SK-N-SH treated with all-trans-retinoic acid at 6 μM for 48 hours (cell line): ENCODE measurements around the gene ZC3H8.

Source experiments
- ATAC-seq: fragments of 200-7000 bp; cut with Tn5 transposase; 3 replicates; pipeline ENCODE4 v1.9.1; 2020; ENCODE audit warnings: mild to moderate bottlenecking, moderate library complexity
- ARNTL ChIP-seq: fragments of 450-650 bp; formaldehyde crosslinking; IDR thresholded peaks from 2 replicates; pipeline ENCODE4 v1.5.0; 2020; ENCODE audit warnings: low read depth, mild to moderate bottlenecking, moderate library complexity, borderline replicate concordance
- BACH2 ChIP-seq: fragments of 250-450 bp; sonication (Bioruptor Pico); IDR thresholded peaks from 2 replicates; pipeline ENCODE4 v1.9.0; 2021; ENCODE audit warnings: mild to moderate bottlenecking, borderline replicate concordance
- CSDC2 ChIP-seq: fragments of 250-450 bp; sonication (Bioruptor Pico); IDR thresholded peaks from 2 replicates; pipeline ENCODE4 v1.5.0; 2020; ENCODE audit warnings: mild to moderate bottlenecking, moderate library complexity
- ESRRG ChIP-seq: fragments of 250-450 bp; sonication (Bioruptor Pico); IDR thresholded peaks from 2 replicates; pipeline ENCODE4 v1.6.1; 2021; ENCODE audit warnings: mild to moderate bottlenecking
- ISL1 ChIP-seq: fragments of 250-450 bp; sonication (Bioruptor Pico); IDR thresholded peaks from 2 replicates; pipeline ENCODE4 v2.1.2; 2022; ENCODE audit warnings: mild to moderate bottlenecking, moderate library complexity
- OSR1 ChIP-seq: fragments of 250-450 bp; sonication (Bioruptor Pico); IDR thresholded peaks from 2 replicates; pipeline ENCODE4 v1.8.0; 2022; ENCODE audit warnings: moderate library complexity, mild to moderate bottlenecking, inconsistent platforms
- PPARA ChIP-seq: fragments of 250-450 bp; sonication (Bioruptor Pico); IDR thresholded peaks from 2 replicates; pipeline ENCODE4 v1.5.0; 2020; ENCODE audit warnings: mild to moderate bottlenecking, borderline replicate concordance
- RARB ChIP-seq: fragments of 250-450 bp; sonication (Bioruptor Pico); IDR thresholded peaks from 2 replicates; pipeline ENCODE4 v1.8.0; 2021; ENCODE audit warnings: mild to moderate bottlenecking, moderate library complexity
- SNAI2 ChIP-seq: fragments of 250-450 bp; sonication (Bioruptor Pico); IDR thresholded peaks from 2 replicates; pipeline ENCODE4 v1.5.0; 2020; ENCODE audit warnings: mild to moderate bottlenecking, moderate library complexity
- TCF4 ChIP-seq: fragments of 250-450 bp; sonication (Bioruptor Pico); IDR thresholded peaks from 2 replicates; pipeline ENCODE4 v1.8.0; 2021; ENCODE audit warnings: mild to moderate bottlenecking, moderate library complexity, borderline replicate concordance
- TOX ChIP-seq: fragments of 250-450 bp; sonication (Bioruptor Pico); IDR thresholded peaks from 2 replicates; pipeline ENCODE4 v1.8.0; 2021; ENCODE audit warnings: mild to moderate bottlenecking, moderate library complexity, borderline replicate concordance
- ZC3H10 ChIP-seq: fragments of 250-450 bp; sonication (Bioruptor Pico); IDR thresholded peaks from 2 replicates; pipeline ENCODE4 v1.5.1; 2021; ENCODE audit warnings: mild to moderate bottlenecking, moderate library complexity
- ZFP3 ChIP-seq: fragments of 250-450 bp; sonication (Bioruptor Pico); IDR thresholded peaks from 2 replicates; pipeline ENCODE4 v1.5.0; 2020; ENCODE audit warnings: mild to moderate bottlenecking, moderate library complexity
- ZNF565 ChIP-seq: fragments of 450-650 bp; formaldehyde crosslinking; conservative IDR thresholded peaks from 2 replicates; pipeline ENCODE4 v1.5.0; 2020; ENCODE audit warnings: low read depth, mild to moderate bottlenecking, moderate library complexity
- ZNF70 ChIP-seq: fragments of 450-650 bp; formaldehyde crosslinking; IDR thresholded peaks from 2 replicates; pipeline ENCODE4 v1.5.0; 2020; ENCODE audit warnings: mild to moderate bottlenecking, moderate library complexity
- ZNF8 ChIP-seq: fragments of 450-650 bp; formaldehyde crosslinking; IDR thresholded peaks from 2 replicates; pipeline ENCODE4 v1.5.0; 2020; ENCODE audit warnings: mild to moderate bottlenecking, moderate library complexity
- TF ChIP-seq, protein P1 (sequence below): fragments of 250-450 bp; sonication (Bioruptor Pico); IDR thresholded peaks from 2 replicates; pipeline ENCODE4 v1.8.0; 2020; ENCODE audit warnings: mild to moderate bottlenecking, moderate library complexity, borderline replicate concordance
- TF ChIP-seq, protein P2 (sequence below): fragments of 250-450 bp; sonication (Bioruptor Pico); IDR thresholded peaks from 2 replicates; pipeline ENCODE4 v1.8.0; 2021; ENCODE audit warnings: low read depth, mild to moderate bottlenecking, moderate library complexity, borderline replicate concordance
- TF ChIP-seq, protein P3 (sequence below): fragments of 250-450 bp; sonication (Bioruptor Pico); IDR thresholded peaks from 2 replicates; pipeline ENCODE4 v1.5.1; 2020; ENCODE audit warnings: low read depth, mild to moderate bottlenecking, moderate library complexity
- TF ChIP-seq, protein P4 (sequence below): fragments of 250-450 bp; sonication (Bioruptor Pico); IDR thresholded peaks from 2 replicates; pipeline ENCODE4 v1.5.1; 2021; ENCODE audit warnings: mild to moderate bottlenecking, moderate library complexity

Gene ZC3H8

DNA sequence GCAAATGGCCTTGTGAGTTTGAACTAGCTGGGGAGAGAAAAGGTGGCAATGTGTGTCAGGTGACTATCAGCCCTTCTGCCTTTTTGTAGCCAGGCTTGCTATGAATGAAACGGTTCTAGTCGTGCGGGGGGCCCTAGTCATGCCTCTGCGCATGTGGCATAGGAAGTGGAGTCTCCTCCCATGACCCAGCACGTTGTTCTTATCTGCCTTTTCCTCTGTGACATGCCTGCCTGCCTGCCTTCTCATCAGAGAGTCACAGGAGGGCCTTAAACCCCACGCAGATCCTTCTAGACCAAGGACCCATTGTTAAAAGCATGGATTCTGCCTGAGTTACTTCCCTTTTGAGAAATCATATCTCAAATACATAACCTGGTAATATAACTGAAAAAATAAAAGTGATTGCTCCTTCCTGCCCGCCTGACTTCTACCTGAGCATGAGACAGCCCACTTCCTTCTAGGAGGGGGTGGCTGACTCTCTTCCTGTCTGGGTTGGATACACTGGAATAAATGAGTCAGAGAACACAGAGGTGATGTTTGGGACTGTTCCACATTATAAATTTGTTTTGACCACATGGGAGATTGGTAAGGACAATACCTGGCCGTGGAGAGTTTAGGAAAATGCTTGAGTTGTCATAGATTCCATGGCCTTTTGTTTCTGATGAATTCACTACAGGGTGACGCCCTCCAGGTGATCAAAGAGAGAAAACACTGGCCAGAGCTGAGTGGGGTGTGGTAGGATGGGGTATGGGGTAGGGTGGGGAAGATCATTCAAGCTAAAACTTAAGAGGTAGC, 66.8 kb downstream of the ZC3H8 start:
- ATAC-seq, result no peak
- no peak for TF ChIP-seq PPARA (CRISPR knock-in tag)
- no peak for TF ChIP-seq ZNF565 (CRISPR knock-in tag)
- TF ChIP-seq, protein P1, sequence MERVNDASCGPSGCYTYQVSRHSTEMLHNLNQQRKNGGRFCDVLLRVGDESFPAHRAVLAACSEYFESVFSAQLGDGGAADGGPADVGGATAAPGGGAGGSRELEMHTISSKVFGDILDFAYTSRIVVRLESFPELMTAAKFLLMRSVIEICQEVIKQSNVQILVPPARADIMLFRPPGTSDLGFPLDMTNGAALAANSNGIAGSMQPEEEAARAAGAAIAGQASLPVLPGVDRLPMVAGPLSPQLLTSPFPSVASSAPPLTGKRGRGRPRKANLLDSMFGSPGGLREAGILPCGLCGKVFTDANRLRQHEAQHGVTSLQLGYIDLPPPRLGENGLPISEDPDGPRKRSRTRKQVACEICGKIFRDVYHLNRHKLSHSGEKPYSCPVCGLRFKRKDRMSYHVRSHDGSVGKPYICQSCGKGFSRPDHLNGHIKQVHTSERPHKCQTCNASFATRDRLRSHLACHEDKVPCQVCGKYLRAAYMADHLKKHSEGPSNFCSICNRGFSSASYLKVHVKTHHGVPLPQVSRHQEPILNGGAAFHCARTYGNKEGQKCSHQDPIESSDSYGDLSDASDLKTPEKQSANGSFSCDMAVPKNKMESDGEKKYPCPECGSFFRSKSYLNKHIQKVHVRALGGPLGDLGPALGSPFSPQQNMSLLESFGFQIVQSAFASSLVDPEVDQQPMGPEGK (CRISPR knock-in tag), result no peak
- TF ChIP-seq BACH2 (CRISPR knock-in tag), result no peak
- TF ChIP-seq, protein P2, sequence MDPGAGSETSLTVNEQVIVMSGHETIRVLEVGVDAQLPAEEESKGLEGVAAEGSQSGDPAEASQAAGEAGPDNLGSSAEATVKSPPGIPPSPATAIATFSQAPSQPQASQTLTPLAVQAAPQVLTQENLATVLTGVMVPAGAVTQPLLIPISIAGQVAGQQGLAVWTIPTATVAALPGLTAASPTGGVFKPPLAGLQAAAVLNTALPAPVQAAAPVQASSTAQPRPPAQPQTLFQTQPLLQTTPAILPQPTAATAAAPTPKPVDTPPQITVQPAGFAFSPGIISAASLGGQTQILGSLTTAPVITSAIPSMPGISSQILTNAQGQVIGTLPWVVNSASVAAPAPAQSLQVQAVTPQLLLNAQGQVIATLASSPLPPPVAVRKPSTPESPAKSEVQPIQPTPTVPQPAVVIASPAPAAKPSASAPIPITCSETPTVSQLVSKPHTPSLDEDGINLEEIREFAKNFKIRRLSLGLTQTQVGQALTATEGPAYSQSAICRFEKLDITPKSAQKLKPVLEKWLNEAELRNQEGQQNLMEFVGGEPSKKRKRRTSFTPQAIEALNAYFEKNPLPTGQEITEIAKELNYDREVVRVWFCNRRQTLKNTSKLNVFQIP (CRISPR knock-in tag), result no peak
- TF ChIP-seq, all 23 proteins: peak for 0

DNA sequence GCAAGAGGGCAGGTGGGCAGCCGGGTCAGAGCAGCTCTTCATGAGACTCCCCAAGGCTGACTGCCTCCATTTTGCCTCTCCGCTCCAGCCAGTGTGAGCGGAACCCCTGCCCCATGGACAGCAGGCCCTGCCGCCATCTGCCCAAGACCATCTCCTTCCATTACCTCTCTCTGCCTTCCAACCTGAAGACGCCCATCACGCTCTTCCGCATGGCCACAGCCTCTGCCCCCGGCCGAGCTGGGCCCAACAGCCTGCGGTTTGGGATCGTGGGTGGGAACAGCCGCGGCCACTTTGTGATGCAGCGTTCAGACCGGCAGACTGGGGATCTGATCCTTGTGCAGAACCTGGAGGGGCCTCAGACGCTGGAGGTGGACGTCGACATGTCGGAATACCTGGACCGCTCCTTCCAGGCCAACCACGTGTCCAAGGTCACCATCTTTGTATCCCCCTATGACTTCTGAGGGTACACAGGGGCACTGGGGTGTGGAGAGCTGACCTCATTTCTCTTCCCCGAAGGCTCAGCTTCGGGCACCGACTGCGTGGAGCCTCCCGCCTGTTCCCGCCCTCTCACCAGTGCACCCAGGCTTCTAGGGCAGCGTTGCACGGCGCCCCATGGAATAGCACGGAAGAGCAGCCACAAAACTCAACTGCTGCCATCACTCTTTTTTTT, 67.7 kb downstream of the ZC3H8 start:
- TF ChIP-seq ARNTL (CRISPR knock-in tag) (no peak), CSDC2 (CRISPR knock-in tag) (no peak), ZFP3 (CRISPR knock-in tag) (no peak), ESRRG (CRISPR knock-in tag) (no peak), ZNF8 (CRISPR knock-in tag) (no peak), RARB (no peak), TCF4 (no peak), ZNF565 (CRISPR knock-in tag) (no peak)
- TF ChIP-seq, protein P3, sequence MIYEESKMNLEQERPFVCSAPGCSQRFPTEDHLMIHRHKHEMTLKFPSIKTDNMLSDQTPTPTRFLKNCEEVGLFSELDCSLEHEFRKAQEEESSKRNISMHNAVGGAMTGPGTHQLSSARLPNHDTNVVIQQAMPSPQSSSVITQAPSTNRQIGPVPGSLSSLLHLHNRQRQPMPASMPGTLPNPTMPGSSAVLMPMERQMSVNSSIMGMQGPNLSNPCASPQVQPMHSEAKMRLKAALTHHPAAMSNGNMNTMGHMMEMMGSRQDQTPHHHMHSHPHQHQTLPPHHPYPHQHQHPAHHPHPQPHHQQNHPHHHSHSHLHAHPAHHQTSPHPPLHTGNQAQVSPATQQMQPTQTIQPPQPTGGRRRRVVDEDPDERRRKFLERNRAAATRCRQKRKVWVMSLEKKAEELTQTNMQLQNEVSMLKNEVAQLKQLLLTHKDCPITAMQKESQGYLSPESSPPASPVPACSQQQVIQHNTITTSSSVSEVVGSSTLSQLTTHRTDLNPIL (CRISPR knock-in tag), result no peak
- no peak for ATAC-seq

DNA sequence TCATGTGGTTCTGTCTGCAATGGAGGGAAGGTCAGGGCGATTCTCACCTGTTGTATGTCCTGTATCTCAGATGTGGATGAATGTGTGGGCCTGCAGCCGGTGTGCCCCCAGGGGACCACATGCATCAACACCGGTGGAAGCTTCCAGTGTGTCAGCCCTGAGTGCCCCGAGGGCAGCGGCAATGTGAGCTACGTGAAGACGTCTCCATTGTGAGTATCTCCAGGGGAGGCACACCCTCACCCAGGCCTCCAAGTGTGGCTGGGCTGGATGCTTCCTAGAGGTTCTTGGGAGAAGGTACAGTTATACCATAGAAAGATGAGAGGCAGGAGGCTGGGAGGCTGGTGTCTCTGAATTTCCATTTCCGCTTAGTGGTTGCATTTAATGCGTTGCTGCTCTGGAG, 69.7 kb downstream of the ZC3H8 start:
- ATAC-seq, result no peak

DNA sequence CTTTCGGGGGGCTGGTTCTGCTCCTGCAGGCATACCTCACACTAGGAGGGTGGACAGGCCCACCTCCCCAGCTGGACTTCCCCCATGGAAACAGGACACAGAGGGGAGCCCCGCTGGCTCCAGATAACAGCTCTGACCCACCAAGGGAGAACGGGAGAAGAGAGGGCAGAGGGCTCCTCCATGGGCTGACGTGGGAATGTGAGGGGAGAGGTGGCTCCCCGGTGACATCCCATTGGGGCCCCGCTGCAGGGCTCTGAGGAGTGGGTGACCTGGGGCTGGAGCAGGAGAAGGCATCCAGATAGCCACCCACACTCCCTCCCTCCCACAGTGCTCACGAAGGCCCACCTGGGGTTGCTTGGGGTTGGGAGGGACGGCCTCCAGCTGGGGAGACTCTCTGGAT, 70.7 kb downstream of the ZC3H8 start:
- TF ChIP-seq, protein P2 (CRISPR knock-in tag), result no peak
- TF ChIP-seq, protein P4, sequence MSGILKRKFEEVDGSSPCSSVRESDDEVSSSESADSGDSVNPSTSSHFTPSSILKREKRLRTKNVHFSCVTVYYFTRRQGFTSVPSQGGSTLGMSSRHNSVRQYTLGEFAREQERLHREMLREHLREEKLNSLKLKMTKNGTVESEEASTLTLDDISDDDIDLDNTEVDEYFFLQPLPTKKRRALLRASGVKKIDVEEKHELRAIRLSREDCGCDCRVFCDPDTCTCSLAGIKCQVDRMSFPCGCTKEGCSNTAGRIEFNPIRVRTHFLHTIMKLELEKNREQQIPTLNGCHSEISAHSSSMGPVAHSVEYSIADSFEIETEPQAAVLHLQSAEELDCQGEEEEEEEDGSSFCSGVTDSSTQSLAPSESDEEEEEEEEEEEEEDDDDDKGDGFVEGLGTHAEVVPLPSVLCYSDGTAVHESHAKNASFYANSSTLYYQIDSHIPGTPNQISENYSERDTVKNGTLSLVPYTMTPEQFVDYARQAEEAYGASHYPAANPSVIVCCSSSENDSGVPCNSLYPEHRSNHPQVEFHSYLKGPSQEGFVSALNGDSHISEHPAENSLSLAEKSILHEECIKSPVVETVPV (CRISPR knock-in tag), result no peak
- no peak for TF ChIP-seq TCF4
- no peak for TF ChIP-seq OSR1
- TF ChIP-seq SNAI2 (CRISPR knock-in tag), result no peak
- no peak for TF ChIP-seq ZFP3 (CRISPR knock-in tag)
- TF ChIP-seq ZC3H10 (CRISPR knock-in tag), result no peak
- no peak for TF ChIP-seq ESRRG (CRISPR knock-in tag)
- TF ChIP-seq, protein P3 (CRISPR knock-in tag), result no peak
- TF ChIP-seq TOX, result no peak
- no peak for TF ChIP-seq ZNF70
- no peak for TF ChIP-seq ISL1
- ATAC-seq, result no peak

More for the DNA sequence above, 69.7 kb downstream of the ZC3H8 start:
- TF ChIP-seq CSDC2 (CRISPR knock-in tag) (no peak), PPARA (CRISPR knock-in tag) (no peak), ISL1 (no peak), ZNF70 (no peak), ZFP3 (CRISPR knock-in tag) (no peak)
